Osteocyte (in vitro differentiated cells): ENCODE results near the gene USP51. TPM values are rescaled to one million over a fixed set of nuclear protein-coding genes. Genes with fewer than 3 reads are reported as not detected.
"Not testable (repeated sequence)": the region's sequence is repeated elsewhere in the genome, so short reads cannot be mapped to it uniquely, and the experiment has no call there.

Experiments
- DNase-seq: peaks from one replicate; pipeline ENCODE4 v3.0.0; 2021; ENCODE audit warnings: mixed read lengths; ENCODE audit not compliant: unreplicated experiment; ENCODE audit errors: extremely low spot score
- H3K27ac Mint-ChIP-seq: one replicate; pipeline ENCODE4 v1.8.0; 2021; ENCODE audit warnings: mild to moderate bottlenecking, mixed read lengths; ENCODE audit not compliant: unreplicated experiment
- H3K27me3 Mint-ChIP-seq: one replicate; pipeline ENCODE4 v1.8.0; 2021; ENCODE audit warnings: mixed read lengths; ENCODE audit not compliant: unreplicated experiment
- H3K36me3 Mint-ChIP-seq: one replicate; pipeline ENCODE4 v1.8.0; 2021; ENCODE audit warnings: mixed read lengths; ENCODE audit not compliant: unreplicated experiment
- H3K4me1 Mint-ChIP-seq: one replicate; pipeline ENCODE4 v1.8.0; 2021; ENCODE audit warnings: mixed read lengths; ENCODE audit not compliant: unreplicated experiment
- H3K4me3 Mint-ChIP-seq: one replicate; pipeline ENCODE4 v1.8.0; 2021; ENCODE audit warnings: mild to moderate bottlenecking, moderate library complexity, mixed read lengths; ENCODE audit not compliant: unreplicated experiment
- H3K9me3 Mint-ChIP-seq: one replicate; pipeline ENCODE4 v1.8.0; 2021; ENCODE audit warnings: mixed read lengths; ENCODE audit not compliant: unreplicated experiment
- CTCF ChIP-seq: fragments of 200-600 bp; sonication (generic); IDR thresholded peaks from 2 replicates; pipeline ENCODE4 v1.5.0; 2021; ENCODE audit warnings: antibody characterized with exemption, mild to moderate bottlenecking, moderate library complexity
- microRNA-seq: library from miRNA; unstranded; fragments of <30 nt; microRNA quantifications from one replicate; pipeline ENCODE4 v1.1.0, GENCODE V29; 2020; ENCODE audit not compliant: unreplicated experiment
- total RNA-seq: library from RNA; stranded (reverse); gene quantifications from 2 replicates; pipeline ENCODE4 v1.2.1, GENCODE V29; 2021

Gene USP51
- total RNA-seq, 1 donor from 2014 or later = 1.7 TPM

- no peak overlapping the region for H3K4me3 Mint-ChIP-seq
- no peak for DNase-seq
- no peaks in the 10 kb centered on the region for H3K27me3 Mint-ChIP-seq
- H3K4me1 Mint-ChIP-seq = no peaks in the 10 kb centered on the region
- no peaks in the 10 kb centered on the region for H3K36me3 Mint-ChIP-seq
- no peak overlapping the region for H3K27ac Mint-ChIP-seq
- no peak for TF ChIP-seq CTCF
- peaks cover 4% of the 10 kb centered on the region for H3K9me3 Mint-ChIP-seq
Observed at GRCh38 chrX:55451141-55451540, 38.5 kb downstream of the USP51 start.

GRCh38 chrX:55450259-55450658, 39.4 kb downstream of the USP51 start:
- Mint-ChIP-seq H3K36me3 (no peaks in the 10 kb centered on the region), H3K9me3 (peaks cover 8% of the 10 kb centered on the region), H3K4me1 (no peaks in the 10 kb centered on the region), H3K27ac (no peak overlapping the region), H3K4me3 (no peak overlapping the region), H3K27me3 (no peaks in the 10 kb centered on the region)
- no peak for DNase-seq
- peak; percentile 7 for TF ChIP-seq CTCF

- H3K27me3 Mint-ChIP-seq, H3K4me3 Mint-ChIP-seq, H3K27ac Mint-ChIP-seq, H3K4me1 Mint-ChIP-seq, DNase-seq, H3K36me3 Mint-ChIP-seq: not testable (repeated sequence)
- peaks cover 29% of the 10 kb centered on the region for H3K9me3 Mint-ChIP-seq
Observed at GRCh38 chrX:55443468-55443867, 46.2 kb downstream of the USP51 start.

Small RNA genes within 50 kb of the gene (microRNA-seq; reads per million reads assigned to microRNA genes)
- gene MIR4536-1 (not detected), gene MIR4536-2 (not detected)

Other genes starting within 250 kb of the USP51 start
- not detected in 2 replicates for gene PAGE3, start 224.9 kb downstream of the USP51 start, total RNA-seq
- gene MAGEH1, start 37.7 kb downstream of the USP51 start, total RNA-seq = 9.1 and 10.0 TPM in 2 replicates
- not detected in 2 replicates for gene FOXR2, start 133.6 kb upstream of the USP51 start, total RNA-seq
- gene RRAGB, start 227.9 kb upstream of the USP51 start, total RNA-seq = 30.3 and 31.5 TPM in 2 replicates